ENCODE measurements around the gene PARD3. TPM values are rescaled to one million over a fixed set of nuclear protein-coding genes. Genes with fewer than 3 reads are reported as not detected.

The PARD3 gene
- total RNA-seq, 1 experiment from 2014 or later, result not detected

DNA sequence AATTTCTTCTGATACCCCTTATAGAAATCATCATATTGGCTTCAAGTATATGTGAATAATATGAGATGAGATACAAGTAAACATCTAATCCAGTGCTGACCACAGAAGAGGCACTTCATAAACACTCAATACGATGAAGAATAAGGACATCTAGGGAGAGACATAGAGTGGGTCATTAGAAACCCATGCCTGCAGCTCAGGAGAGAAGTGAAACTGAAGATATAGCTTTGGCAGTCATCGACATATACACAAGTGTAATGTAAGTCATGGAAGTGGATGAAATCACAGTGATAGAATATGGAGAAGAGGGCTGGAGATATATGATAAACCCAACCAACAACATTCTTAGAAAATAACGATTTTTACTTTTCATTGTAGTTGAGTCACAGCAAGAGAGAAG is 665.0 kb downstream of the PARD3 start:
- Histone ChIP-seq H3K36me3 (ENCODE audit: insufficient read depth, low read length) (no peaks in the 10 kb centered on the region), H3K79me2 (ENCODE audit: low read length) (no peaks in the 10 kb centered on the region), H2AFZ (ENCODE audit: low read length) (no peak overlapping the region), H3K9ac (ENCODE audit: low read length) (no peak overlapping the region), H4K20me1 (ENCODE audit: insufficient read depth, low read depth, low read length) (no peaks in the 10 kb centered on the region), H3K4me2 (ENCODE audit: low read depth, low read length, poor library complexity, severe bottlenecking) (no peak overlapping the region), H3K27me3 (ENCODE audit: low read length) (no peaks in the 10 kb centered on the region), H3K4me1 (ENCODE audit: low read length) (no peaks in the 10 kb centered on the region), H3K4me3 (ENCODE audit: low read length) (no peak overlapping the region), H3K9me3 (ENCODE audit: low read length) (no peaks in the 10 kb centered on the region; the same call in 1 of the 2 replicates), H3K9me2 (replicated peaks; ENCODE audit: insufficient read depth, low read length) (no peaks in the 10 kb centered on the region), H3K27ac (ENCODE audit: low read length) (no peak overlapping the region)
- no peak for DNase-seq

- Histone ChIP-seq H3K9me2 (replicated peaks; ENCODE audit: insufficient read depth, low read length) (no peaks in the 10 kb centered on the region), H3K36me3 (ENCODE audit: insufficient read depth, low read length) (no peaks in the 10 kb centered on the region), H3K27ac (ENCODE audit: low read length) (no peak overlapping the region), H2AFZ (ENCODE audit: low read length) (no peak overlapping the region), H3K4me1 (ENCODE audit: low read length) (no peaks in the 10 kb centered on the region), H3K9ac (ENCODE audit: low read length) (no peak overlapping the region), H3K4me3 (ENCODE audit: low read length) (no peak overlapping the region), H3K79me2 (ENCODE audit: low read length) (no peaks in the 10 kb centered on the region), H3K27me3 (ENCODE audit: low read length) (no peaks in the 10 kb centered on the region), H3K9me3 (ENCODE audit: low read length) (no peaks in the 10 kb centered on the region; the same call in 1 of the 2 replicates), H3K4me2 (ENCODE audit: low read depth, low read length, poor library complexity, severe bottlenecking) (no peak overlapping the region), H4K20me1 (ENCODE audit: insufficient read depth, low read depth, low read length) (no peaks in the 10 kb centered on the region)
- DNase-seq, result no peak
Observed at GRCh38 chr10:34148305-34148657, 666.8 kb downstream of the PARD3 start.

DNA sequence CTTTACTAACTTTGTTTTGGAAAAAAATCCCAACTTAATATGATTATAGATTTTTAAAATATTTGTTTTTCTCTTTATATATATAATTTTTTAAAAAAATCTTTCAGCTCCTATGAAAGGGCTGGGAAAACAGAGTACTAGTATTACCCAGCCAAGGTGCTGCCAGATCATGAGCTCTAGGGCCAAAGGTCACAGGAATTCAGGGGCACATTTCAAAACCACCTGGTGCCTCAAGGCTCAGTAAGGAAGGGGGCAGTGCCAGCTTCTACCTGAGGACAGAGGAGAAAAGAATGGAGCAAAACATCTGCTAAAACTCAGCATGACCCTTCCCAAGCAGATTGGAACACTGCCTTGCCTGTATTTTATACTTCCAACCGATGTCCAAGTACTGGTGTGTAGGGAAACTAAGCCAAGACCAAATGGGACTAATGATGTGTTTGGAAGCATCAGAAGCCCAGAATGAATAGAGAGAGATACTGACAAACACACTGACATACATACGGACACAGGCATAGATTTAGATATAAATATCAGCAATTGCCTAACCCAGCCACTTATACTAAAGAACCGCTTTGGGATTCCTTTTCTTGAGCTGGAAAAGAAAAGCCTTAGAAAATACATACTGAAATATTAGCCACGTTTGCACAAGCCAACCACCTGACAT is 667.3 kb downstream of the PARD3 start:
- H3K4me2 ChIP-seq (ENCODE audit: low read depth, low read length, poor library complexity, severe bottlenecking), result no peak overlapping the region
- DNase-seq, result no peak
- no peaks in the 10 kb centered on the region for H3K9me2 ChIP-seq (replicated peaks; ENCODE audit: insufficient read depth, low read length)
- no peaks in the 10 kb centered on the region for H3K27me3 ChIP-seq (ENCODE audit: low read length)
- H3K79me2 ChIP-seq (ENCODE audit: low read length), result no peaks in the 10 kb centered on the region
- no peaks in the 10 kb centered on the region for H4K20me1 ChIP-seq (ENCODE audit: insufficient read depth, low read depth, low read length)
- no peaks in the 10 kb centered on the region; the same call in 1 of the 2 replicates for H3K9me3 ChIP-seq (ENCODE audit: low read length)
- no peaks in the 10 kb centered on the region for H3K36me3 ChIP-seq (ENCODE audit: insufficient read depth, low read length)
- H3K4me3 ChIP-seq (ENCODE audit: low read length), result no peak overlapping the region
- H3K27ac ChIP-seq (ENCODE audit: low read length), result no peak overlapping the region
- no peak overlapping the region for H3K9ac ChIP-seq (ENCODE audit: low read length)
- no peaks in the 10 kb centered on the region for H3K4me1 ChIP-seq (ENCODE audit: low read length)
- H2AFZ ChIP-seq (ENCODE audit: low read length), result no peak overlapping the region

GRCh38 chr10:34145715-34146114 is 669.4 kb downstream of the PARD3 start:
- H3K36me3 ChIP-seq (ENCODE audit: insufficient read depth, low read length), result no peaks in the 10 kb centered on the region
- H3K4me2 ChIP-seq (ENCODE audit: low read depth, low read length, poor library complexity, severe bottlenecking), result no peak overlapping the region
- H2AFZ ChIP-seq (ENCODE audit: low read length), result no peak overlapping the region
- no peaks in the 10 kb centered on the region for H4K20me1 ChIP-seq (ENCODE audit: insufficient read depth, low read depth, low read length)
- H3K27ac ChIP-seq (ENCODE audit: low read length), result no peak overlapping the region
- no peaks in the 10 kb centered on the region for H3K9me2 ChIP-seq (replicated peaks; ENCODE audit: insufficient read depth, low read length)
- H3K27me3 ChIP-seq (ENCODE audit: low read length), result no peaks in the 10 kb centered on the region
- no peaks in the 10 kb centered on the region for H3K4me1 ChIP-seq (ENCODE audit: low read length)
- no peaks in the 10 kb centered on the region for H3K79me2 ChIP-seq (ENCODE audit: low read length)
- no peak for DNase-seq
- H3K4me3 ChIP-seq (ENCODE audit: low read length), result no peak overlapping the region
- no peaks in the 10 kb centered on the region; the same call in 1 of the 2 replicates for H3K9me3 ChIP-seq (ENCODE audit: low read length)
- H3K9ac ChIP-seq (ENCODE audit: low read length), result no peak overlapping the region

- H3K27me3 ChIP-seq (ENCODE audit: low read length), result no peaks in the 10 kb centered on the region
- no peak overlapping the region for H2AFZ ChIP-seq (ENCODE audit: low read length)
- H3K4me1 ChIP-seq (ENCODE audit: low read length), result no peaks in the 10 kb centered on the region
- H4K20me1 ChIP-seq (ENCODE audit: insufficient read depth, low read depth, low read length), result no peaks in the 10 kb centered on the region
- no peak overlapping the region for H3K9ac ChIP-seq (ENCODE audit: low read length)
- H3K36me3 ChIP-seq (ENCODE audit: insufficient read depth, low read length), result no peaks in the 10 kb centered on the region
- H3K27ac ChIP-seq (ENCODE audit: low read length), result no peak overlapping the region
- no peaks in the 10 kb centered on the region for H3K9me3 ChIP-seq (ENCODE audit: low read length)
- no peaks in the 10 kb centered on the region for H3K79me2 ChIP-seq (ENCODE audit: low read length)
- DNase-seq, result no peak
- no peak overlapping the region for H3K4me2 ChIP-seq (ENCODE audit: low read depth, low read length, poor library complexity, severe bottlenecking)
- H3K4me3 ChIP-seq (ENCODE audit: low read length), result no peak overlapping the region
- no peaks in the 10 kb centered on the region for H3K9me2 ChIP-seq (replicated peaks; ENCODE audit: insufficient read depth, low read length)
Observed at GRCh38 chr10:34143466-34143865, 671.6 kb downstream of the PARD3 start.

DNA sequence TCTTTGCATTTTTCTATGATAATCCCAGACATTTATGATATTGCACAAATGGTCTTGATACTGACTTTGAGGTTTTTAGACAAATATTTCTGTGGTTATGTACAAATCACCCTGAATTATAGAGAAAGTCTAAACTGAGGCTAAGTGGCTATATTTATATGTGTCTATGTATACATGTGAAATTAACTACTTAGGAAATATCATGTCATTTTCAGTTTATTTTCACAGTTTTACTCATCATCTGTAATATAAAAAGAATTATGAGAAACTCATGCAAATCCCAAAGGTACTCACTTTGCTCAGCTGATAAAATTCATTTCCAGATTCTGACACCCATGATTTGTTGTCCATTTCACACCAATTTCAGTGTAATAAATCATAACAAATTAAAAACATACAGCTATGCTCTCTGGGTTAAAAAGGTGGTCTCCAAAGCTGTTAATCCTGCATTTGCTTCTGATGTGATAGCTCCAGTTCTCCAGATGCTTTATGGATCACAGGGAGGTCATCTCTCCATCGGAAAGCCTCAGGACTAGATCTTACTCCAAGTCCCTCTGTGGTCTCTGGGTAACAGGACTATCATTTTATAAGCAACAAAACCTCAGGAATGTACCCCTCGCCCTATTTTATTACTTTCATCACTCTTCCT is 673.9 kb downstream of the PARD3 start:
- no peak for DNase-seq
- Histone ChIP-seq H3K79me2 (ENCODE audit: low read length) (no peaks in the 10 kb centered on the region), H3K9me2 (replicated peaks; ENCODE audit: insufficient read depth, low read length) (no peaks in the 10 kb centered on the region), H3K9me3 (ENCODE audit: low read length) (no peaks in the 10 kb centered on the region), H3K4me1 (ENCODE audit: low read length) (no peaks in the 10 kb centered on the region), H3K27me3 (ENCODE audit: low read length) (no peaks in the 10 kb centered on the region), H3K9ac (ENCODE audit: low read length) (no peak overlapping the region), H3K36me3 (ENCODE audit: insufficient read depth, low read length) (no peaks in the 10 kb centered on the region), H4K20me1 (ENCODE audit: insufficient read depth, low read depth, low read length) (no peaks in the 10 kb centered on the region), H3K4me3 (ENCODE audit: low read length) (no peak overlapping the region), H3K4me2 (ENCODE audit: low read depth, low read length, poor library complexity, severe bottlenecking) (no peak overlapping the region), H2AFZ (ENCODE audit: low read length) (no peak overlapping the region), H3K27ac (ENCODE audit: low read length) (no peak overlapping the region)

DNA sequence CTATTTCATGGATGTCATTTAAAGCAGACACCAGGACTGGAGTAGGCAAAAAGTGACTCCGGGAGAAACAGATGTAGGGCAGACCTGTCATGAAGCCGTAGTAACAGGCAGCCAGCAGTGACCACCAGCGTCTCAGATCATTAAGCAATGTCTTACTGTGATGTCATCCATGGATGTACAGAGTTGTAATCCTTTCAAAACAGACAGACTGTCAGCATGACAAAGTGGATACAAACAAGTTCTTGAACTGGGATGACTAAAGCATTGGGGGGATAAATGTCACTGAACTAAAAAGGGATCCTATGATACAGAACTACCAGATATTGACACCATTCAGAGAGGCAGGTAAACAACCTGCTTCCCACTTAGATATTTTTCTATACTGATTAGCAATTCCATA is 675.5 kb downstream of the PARD3 start:
- Histone ChIP-seq H3K4me3 (ENCODE audit: low read length) (no peak overlapping the region), H2AFZ (ENCODE audit: low read length) (no peak overlapping the region), H4K20me1 (ENCODE audit: insufficient read depth, low read depth, low read length) (no peaks in the 10 kb centered on the region), H3K4me2 (ENCODE audit: low read depth, low read length, poor library complexity, severe bottlenecking) (no peak overlapping the region), H3K79me2 (ENCODE audit: low read length) (no peaks in the 10 kb centered on the region), H3K9me2 (replicated peaks; ENCODE audit: insufficient read depth, low read length) (no peaks in the 10 kb centered on the region), H3K9ac (ENCODE audit: low read length) (no peak overlapping the region), H3K4me1 (ENCODE audit: low read length) (no peaks in the 10 kb centered on the region), H3K36me3 (ENCODE audit: insufficient read depth, low read length) (no peaks in the 10 kb centered on the region), H3K27me3 (ENCODE audit: low read length) (no peaks in the 10 kb centered on the region), H3K27ac (ENCODE audit: low read length) (no peak overlapping the region), H3K9me3 (ENCODE audit: low read length) (no peaks in the 10 kb centered on the region)
- DNase-seq, result no peak

DNA sequence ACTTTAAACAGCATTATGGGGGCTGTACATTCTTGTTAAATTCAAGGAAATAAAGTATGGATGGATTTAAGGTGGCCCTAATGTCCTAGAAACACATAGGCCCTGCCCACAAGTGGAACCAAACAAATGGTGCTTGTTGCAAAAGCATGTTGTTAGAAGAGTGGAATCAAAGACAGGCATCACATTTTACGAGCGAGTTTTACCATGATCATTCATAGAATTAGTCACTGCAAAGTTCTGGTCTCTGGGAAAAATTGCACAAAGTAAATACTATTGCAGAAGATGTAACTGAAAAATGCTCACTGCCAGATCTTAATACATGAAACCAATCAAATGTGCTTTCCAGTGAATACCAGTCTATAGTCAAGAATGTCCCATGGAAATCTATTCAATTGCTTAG is 677.1 kb downstream of the PARD3 start:
- Histone ChIP-seq H3K27me3 (ENCODE audit: low read length) (no peaks in the 10 kb centered on the region), H3K4me1 (ENCODE audit: low read length) (no peaks in the 10 kb centered on the region)

More for the DNA sequence above, 677.1 kb downstream of the PARD3 start:
- no peaks in the 10 kb centered on the region for H3K79me2 ChIP-seq (ENCODE audit: low read length)
- H3K9me3 ChIP-seq (ENCODE audit: low read length), result no peaks in the 10 kb centered on the region
- no peaks in the 10 kb centered on the region for H3K36me3 ChIP-seq (ENCODE audit: insufficient read depth, low read length)
- no peak overlapping the region for H3K27ac ChIP-seq (ENCODE audit: low read length)
- DNase-seq, result no peak
- H3K9ac ChIP-seq (ENCODE audit: low read length), result no peak overlapping the region
- no peak overlapping the region for H2AFZ ChIP-seq (ENCODE audit: low read length)
- H3K9me2 ChIP-seq (replicated peaks; ENCODE audit: insufficient read depth, low read length), result no peaks in the 10 kb centered on the region
- H3K4me2 ChIP-seq (ENCODE audit: low read depth, low read length, poor library complexity, severe bottlenecking), result no peak overlapping the region
- H4K20me1 ChIP-seq (ENCODE audit: insufficient read depth, low read depth, low read length), result no peaks in the 10 kb centered on the region
- no peak overlapping the region for H3K4me3 ChIP-seq (ENCODE audit: low read length)
